ENCODE data around the gene DNAAF8. TPM values are rescaled to one million over a fixed set of nuclear protein-coding genes. Genes with fewer than 3 reads are reported as not detected.

The DNAAF8 gene
- polyA plus RNA-seq = under 1 TPM in 2 of 4 donors, not detected in 2; 0.67 to 0.84 TPM
- long read RNA-seq, donor 1 = 0 reads
- long read RNA-seq, donor 2 = 0 reads
- long read RNA-seq, donor 3 = 0 reads
- long read RNA-seq, donor 4 = 0 reads
- long read RNA-seq, donor 5 = 0 reads
- long read RNA-seq, donor 6 = 0 reads
- long read RNA-seq, donor 7, partial matches to known transcripts = 0 of 2 reads
- long read RNA-seq, donor 7, other reads (novel, unspliced or antisense) = 0 of 2 reads
- long read RNA-seq, donor 8 = 0 reads
- long read RNA-seq, donor 9 = 0 reads
- long read RNA-seq, donor 10 = 0 reads

GRCh38 chr16:4734063-4734729 lies at the start of gene DNAAF8, which contains the start of gene ANKS3:
TSS of gene DNAAF8 (plus strand) at chr16:4734537. CDS start at chr16:4736515, 1,978 bp downstream.
TSS of gene ANKS3 (minus strand) at chr16:4734271. CDS start at chr16:4730149, 4,122 bp downstream.
- no peak for FAIRE-seq
- peak; percentile 95 to 98 for DNase-seq
- Histone ChIP-seq H3K9me3 (ENCODE audit: control insufficient read depth in 2 of 2, insufficient read depth in 1 of 2, low read depth in 1 of 2, low read length in 1 of 2) (no peaks in the 10 kb centered on the region), H3K27me3 (ENCODE audit: control insufficient read depth in 3 of 3, insufficient read depth in 3 of 3, low read length in 3 of 3) (no peaks in the 10 kb centered on the region), H3K27ac (ENCODE audit: low read depth in 1 of 3, low read length in 2 of 3) (peak within 1 kb of the TSS; percentile 22 to 88 (median 86)), H3K4me3 (ENCODE audit: low read depth in 1 of 3, low read length in 3 of 3) (peak within 1 kb of the TSS; percentile 73 to 93 (median 90)), H3K36me3 (ENCODE audit: control insufficient read depth in 3 of 3, insufficient read depth in 2 of 3, low read depth in 1 of 3, low read length in 3 of 3) (peaks cover 0 to 12% (median 0%) of the 10 kb centered on the region in 3 donors), H3K4me1 (ENCODE audit: control insufficient read depth in 3 of 3, insufficient read depth in 2 of 3, low read depth in 1 of 3, low read length in 2 of 3) (peaks cover 0 to 5% (median 2%) of the 10 kb centered on the region in 3 donors)
- 0% methylated on average over 58 to 70 of the region's 70 CpGs for WGBS, 3 donors

GRCh38 chr16:4684763-4685162 lies 49.6 kb upstream of the DNAAF8 start:
- WGBS, 3 donors = 89 to 94% (median 89%) methylated on average over 13 of the region's 13 CpGs
- no peaks in the 10 kb centered on the region for H3K9me3 ChIP-seq (ENCODE audit: control insufficient read depth in 2 of 2, insufficient read depth in 1 of 2, low read depth in 1 of 2, low read length in 1 of 2)
- H3K27me3 ChIP-seq (ENCODE audit: control insufficient read depth in 3 of 3, insufficient read depth in 3 of 3, low read length in 3 of 3) = no peaks in the 10 kb centered on the region
- no peak for FAIRE-seq
- peaks cover 0 to 8% (median 0%) of the 10 kb centered on the region in 3 donors for H3K4me1 ChIP-seq (ENCODE audit: control insufficient read depth in 3 of 3, insufficient read depth in 2 of 3, low read depth in 1 of 3, low read length in 2 of 3)
- no peak overlapping the region for H3K27ac ChIP-seq (ENCODE audit: low read depth in 1 of 3, low read length in 2 of 3)
- no peak overlapping the region for H3K4me3 ChIP-seq (ENCODE audit: low read depth in 1 of 3, low read length in 3 of 3)
- DNase-seq = no peak
- peaks cover 16 to 100% (median 34%) of the 10 kb centered on the region in 3 donors for H3K36me3 ChIP-seq (ENCODE audit: control insufficient read depth in 3 of 3, insufficient read depth in 2 of 3, low read depth in 1 of 3, low read length in 3 of 3)

GRCh38 chr16:4685292-4685691 lies 49.0 kb upstream of the DNAAF8 start:
- Histone ChIP-seq H3K9me3 (ENCODE audit: control insufficient read depth in 2 of 2, insufficient read depth in 1 of 2, low read depth in 1 of 2, low read length in 1 of 2) (no peaks in the 10 kb centered on the region), H3K4me1 (ENCODE audit: control insufficient read depth in 3 of 3, insufficient read depth in 2 of 3, low read depth in 1 of 3, low read length in 2 of 3) (peaks cover 0 to 7% (median 0%) of the 10 kb centered on the region in 3 donors), H3K36me3 (ENCODE audit: control insufficient read depth in 3 of 3, insufficient read depth in 2 of 3, low read depth in 1 of 3, low read length in 3 of 3) (peaks cover 16 to 100% (median 34%) of the 10 kb centered on the region in 3 donors), H3K27ac (ENCODE audit: low read depth in 1 of 3, low read length in 2 of 3) (no peak overlapping the region), H3K4me3 (ENCODE audit: low read depth in 1 of 3, low read length in 3 of 3) (no peak overlapping the region), H3K27me3 (ENCODE audit: control insufficient read depth in 3 of 3, insufficient read depth in 3 of 3, low read length in 3 of 3) (no peaks in the 10 kb centered on the region)
- 91 to 97% (median 91%) methylated on average over 12 to 13 of the region's 13 CpGs for WGBS, 3 donors
- FAIRE-seq = no peak
- DNase-seq = no peak

GRCh38 chr16:4685776-4686496 lies 48.4 kb upstream of the DNAAF8 start:
- FAIRE-seq (no peak), DNase-seq (no peak)
- H3K9me3 ChIP-seq (ENCODE audit: control insufficient read depth in 2 of 2, insufficient read depth in 1 of 2, low read depth in 1 of 2, low read length in 1 of 2) = no peaks in the 10 kb centered on the region
- no peaks in the 10 kb centered on the region for H3K27me3 ChIP-seq (ENCODE audit: control insufficient read depth in 3 of 3, insufficient read depth in 3 of 3, low read length in 3 of 3)
- H3K36me3 ChIP-seq (ENCODE audit: control insufficient read depth in 3 of 3, insufficient read depth in 2 of 3, low read depth in 1 of 3, low read length in 3 of 3) = peaks cover 16 to 99% (median 34%) of the 10 kb centered on the region in 3 donors
- no peak overlapping the region for H3K27ac ChIP-seq (ENCODE audit: low read depth in 1 of 3, low read length in 2 of 3)
- 93 to 96% (median 94%) methylated on average over 38 of the region's 38 CpGs for WGBS, 3 donors
- no peak overlapping the region for H3K4me3 ChIP-seq (ENCODE audit: low read depth in 1 of 3, low read length in 3 of 3)
- H3K4me1 ChIP-seq (ENCODE audit: control insufficient read depth in 3 of 3, insufficient read depth in 2 of 3, low read depth in 1 of 3, low read length in 2 of 3) = peaks cover 0 to 7% (median 0%) of the 10 kb centered on the region in 3 donors

GRCh38 chr16:4686497-4687210 lies 47.7 kb upstream of the DNAAF8 start:
- WGBS, 3 donors = 91 to 96% (median 95%) methylated on average over 26 to 27 of the region's 27 CpGs
- no peak for DNase-seq
- Histone ChIP-seq H3K4me3 (ENCODE audit: low read depth in 1 of 3, low read length in 3 of 3) (no peak overlapping the region), H3K36me3 (ENCODE audit: control insufficient read depth in 3 of 3, insufficient read depth in 2 of 3, low read depth in 1 of 3, low read length in 3 of 3) (peaks cover 16 to 98% (median 32%) of the 10 kb centered on the region in 3 donors), H3K9me3 (ENCODE audit: control insufficient read depth in 2 of 2, insufficient read depth in 1 of 2, low read depth in 1 of 2, low read length in 1 of 2) (no peaks in the 10 kb centered on the region), H3K27ac (ENCODE audit: low read depth in 1 of 3, low read length in 2 of 3) (no peak overlapping the region), H3K4me1 (ENCODE audit: control insufficient read depth in 3 of 3, insufficient read depth in 2 of 3, low read depth in 1 of 3, low read length in 2 of 3) (peaks cover 0 to 7% (median 0%) of the 10 kb centered on the region in 3 donors), H3K27me3 (ENCODE audit: control insufficient read depth in 3 of 3, insufficient read depth in 3 of 3, low read length in 3 of 3) (no peaks in the 10 kb centered on the region)
- FAIRE-seq = no peak

GRCh38 chr16:4687416-4687815 lies 46.9 kb upstream of the DNAAF8 start:
- no peaks in the 10 kb centered on the region for H3K9me3 ChIP-seq (ENCODE audit: control insufficient read depth in 2 of 2, insufficient read depth in 1 of 2, low read depth in 1 of 2, low read length in 1 of 2)
- FAIRE-seq = no peak
- H3K27me3 ChIP-seq (ENCODE audit: control insufficient read depth in 3 of 3, insufficient read depth in 3 of 3, low read length in 3 of 3) = no peaks in the 10 kb centered on the region
- H3K36me3 ChIP-seq (ENCODE audit: control insufficient read depth in 3 of 3, insufficient read depth in 2 of 3, low read depth in 1 of 3, low read length in 3 of 3) = peaks cover 16 to 91% (median 30%) of the 10 kb centered on the region in 3 donors
- 85 to 89% (median 88%) methylated on average over 8 of the region's 8 CpGs for WGBS, 3 donors
- no peak overlapping the region for H3K4me3 ChIP-seq (ENCODE audit: low read depth in 1 of 3, low read length in 3 of 3)
- DNase-seq = no peak
- H3K4me1 ChIP-seq (ENCODE audit: control insufficient read depth in 3 of 3, insufficient read depth in 2 of 3, low read depth in 1 of 3, low read length in 2 of 3) = peaks cover 0 to 5% (median 0%) of the 10 kb centered on the region in 3 donors
- H3K27ac ChIP-seq (ENCODE audit: low read depth in 1 of 3, low read length in 2 of 3) = no peak overlapping the region

GRCh38 chr16:4687946-4688673 lies 46.2 kb upstream of the DNAAF8 start:
- Histone ChIP-seq H3K9me3 (ENCODE audit: control insufficient read depth in 2 of 2, insufficient read depth in 1 of 2, low read depth in 1 of 2, low read length in 1 of 2) (no peaks in the 10 kb centered on the region), H3K27ac (ENCODE audit: low read depth in 1 of 3, low read length in 2 of 3) (no peak overlapping the region), H3K27me3 (ENCODE audit: control insufficient read depth in 3 of 3, insufficient read depth in 3 of 3, low read length in 3 of 3) (no peaks in the 10 kb centered on the region), H3K4me3 (ENCODE audit: low read depth in 1 of 3, low read length in 3 of 3) (no peak overlapping the region), H3K36me3 (ENCODE audit: control insufficient read depth in 3 of 3, insufficient read depth in 2 of 3, low read depth in 1 of 3, low read length in 3 of 3) (peaks cover 16 to 84% (median 25%) of the 10 kb centered on the region in 3 donors), H3K4me1 (ENCODE audit: control insufficient read depth in 3 of 3, insufficient read depth in 2 of 3, low read depth in 1 of 3, low read length in 2 of 3) (peaks cover 0 to 4% (median 0%) of the 10 kb centered on the region in 3 donors)
- no peak for DNase-seq
- WGBS, 3 donors = 94 to 96% (median 95%) methylated on average over 39 of the region's 39 CpGs
- no peak for FAIRE-seq

Measured in small intestine (tissue), 16 donors.